ENCODE data around the gene MED9. TPM values are rescaled to one million over a fixed set of nuclear protein-coding genes. Genes with fewer than 3 reads are reported as not detected.

The MED9 gene
- total and polyA plus RNA-seq, 4 donors: 6.4 to 12.5 (median 8.8) TPM

DNA sequence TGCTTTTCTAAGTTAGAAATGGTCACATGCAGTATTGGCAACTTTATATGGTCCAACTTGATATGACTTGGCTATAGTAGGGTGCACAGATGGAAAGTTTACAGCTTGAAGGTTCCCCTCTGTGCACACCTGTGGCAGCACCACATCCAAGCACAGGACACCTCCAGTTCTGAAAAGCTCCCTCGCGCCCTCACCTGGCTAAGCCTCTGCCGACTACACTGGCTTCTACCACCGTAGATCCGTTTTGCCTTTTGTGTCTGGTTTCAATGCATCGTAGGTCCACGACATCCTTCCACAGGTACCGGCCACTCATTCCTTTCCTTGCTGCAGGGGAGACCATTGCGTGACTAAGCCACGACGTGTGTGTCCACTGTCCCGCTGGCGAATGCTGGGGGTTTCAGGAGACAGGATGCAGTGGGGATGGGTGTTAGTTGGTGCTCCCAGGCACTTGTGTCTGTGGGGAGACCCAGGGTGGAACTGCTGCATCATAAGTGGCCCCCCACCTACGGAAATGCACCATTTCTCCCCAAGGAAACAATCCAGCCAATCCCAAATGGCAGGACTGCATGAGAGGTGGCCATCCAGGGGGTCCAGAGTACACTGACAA, 24.3 kb downstream of the MED9 start:
- WGBS: 81% methylated on average over 14 of the region's 14 CpGs
- no peak for DNase-seq (ENCODE audit: low spot score)
- no peak overlapping the region for H3K9ac ChIP-seq (ENCODE audit: low read depth in 1 of 2, low read length in 2 of 2)
- H3K4me1 ChIP-seq (ENCODE audit: control insufficient read depth in 4 of 4, insufficient read depth in 4 of 4, low read length in 3 of 4): no peaks in the 10 kb centered on the region
- H3K4me3 ChIP-seq (ENCODE audit: low read depth in 1 of 3, low read length in 3 of 3): no peak overlapping the region
- no peaks in the 10 kb centered on the region for H3K9me3 ChIP-seq (ENCODE audit: control insufficient read depth in 4 of 4, low read length in 3 of 4)
- peaks cover 0 to 2% (median 0%) of the 10 kb centered on the region in 4 donors for H3K36me3 ChIP-seq (ENCODE audit: control insufficient read depth in 4 of 4, insufficient read depth in 3 of 4, low read depth in 1 of 4, low read length in 3 of 4)
- TF ChIP-seq RAD21 (IDR thresholded peaks at IDR 0.05): peak in 1 of 2 donors; percentile 75
- TF ChIP-seq REST (IDR thresholded peaks at IDR 0.05): no peak
- H3K27ac ChIP-seq (ENCODE audit: low read depth in 1 of 2, low read length in 2 of 2): no peak overlapping the region
- no peaks in the 10 kb centered on the region for H3K27me3 ChIP-seq (ENCODE audit: control insufficient read depth in 4 of 4, insufficient read depth in 4 of 4, low read length in 3 of 4)

GRCh38 chr17:17502741-17503565, 26.2 kb downstream of the MED9 start:
- Histone ChIP-seq H3K36me3 (ENCODE audit: control insufficient read depth in 4 of 4, insufficient read depth in 3 of 4, low read depth in 1 of 4, low read length in 3 of 4) (peaks cover 0 to 2% (median under 1%) of the 10 kb centered on the region in 4 donors), H3K27me3 (ENCODE audit: control insufficient read depth in 4 of 4, insufficient read depth in 4 of 4, low read length in 3 of 4) (no peaks in the 10 kb centered on the region), H3K27ac (ENCODE audit: low read depth in 1 of 2, low read length in 2 of 2) (no peak overlapping the region), H3K9me3 (ENCODE audit: control insufficient read depth in 4 of 4, low read length in 3 of 4) (no peaks in the 10 kb centered on the region), H3K4me3 (ENCODE audit: low read depth in 1 of 3, low read length in 3 of 3) (no peak overlapping the region), H3K9ac (ENCODE audit: low read depth in 1 of 2, low read length in 2 of 2) (no peak overlapping the region), H3K4me1 (ENCODE audit: control insufficient read depth in 4 of 4, insufficient read depth in 4 of 4, low read length in 3 of 4) (no peaks in the 10 kb centered on the region)
- DNase-seq (ENCODE audit: low spot score): no peak
- no peak for TF ChIP-seq FOXA1 (IDR thresholded peaks at IDR 0.05)
- no peak for TF ChIP-seq RXRA (IDR thresholded peaks at IDR 0.05)
- no peak for TF ChIP-seq HNF4G (IDR thresholded peaks at IDR 0.05)
- TF ChIP-seq REST (IDR thresholded peaks at IDR 0.05): no peak
- TF ChIP-seq RAD21 (IDR thresholded peaks at IDR 0.05): no peak
- TF ChIP-seq, protein P1, sequence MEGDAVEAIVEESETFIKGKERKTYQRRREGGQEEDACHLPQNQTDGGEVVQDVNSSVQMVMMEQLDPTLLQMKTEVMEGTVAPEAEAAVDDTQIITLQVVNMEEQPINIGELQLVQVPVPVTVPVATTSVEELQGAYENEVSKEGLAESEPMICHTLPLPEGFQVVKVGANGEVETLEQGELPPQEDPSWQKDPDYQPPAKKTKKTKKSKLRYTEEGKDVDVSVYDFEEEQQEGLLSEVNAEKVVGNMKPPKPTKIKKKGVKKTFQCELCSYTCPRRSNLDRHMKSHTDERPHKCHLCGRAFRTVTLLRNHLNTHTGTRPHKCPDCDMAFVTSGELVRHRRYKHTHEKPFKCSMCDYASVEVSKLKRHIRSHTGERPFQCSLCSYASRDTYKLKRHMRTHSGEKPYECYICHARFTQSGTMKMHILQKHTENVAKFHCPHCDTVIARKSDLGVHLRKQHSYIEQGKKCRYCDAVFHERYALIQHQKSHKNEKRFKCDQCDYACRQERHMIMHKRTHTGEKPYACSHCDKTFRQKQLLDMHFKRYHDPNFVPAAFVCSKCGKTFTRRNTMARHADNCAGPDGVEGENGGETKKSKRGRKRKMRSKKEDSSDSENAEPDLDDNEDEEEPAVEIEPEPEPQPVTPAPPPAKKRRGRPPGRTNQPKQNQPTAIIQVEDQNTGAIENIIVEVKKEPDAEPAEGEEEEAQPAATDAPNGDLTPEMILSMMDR (IDR thresholded peaks at IDR 0.05; ENCODE audit: low read depth, low read length, missing input control): no peak
- TF ChIP-seq SP1 (IDR thresholded peaks at IDR 0.05): no peak
- no peak for TF ChIP-seq EGR1 (IDR thresholded peaks at IDR 0.05; ENCODE audit: low read depth in 2 of 2)
- TF ChIP-seq FOXA2 (IDR thresholded peaks at IDR 0.05): no peak
- TF ChIP-seq HNF4A (conservative IDR thresholded peaks at IDR 0.05): no peak
- 92% methylated on average over 21 of the region's 21 CpGs for WGBS

Measured in liver (tissue), 9 donors.